Ovary (tissue), 9 donors: ENCODE measurements around the gene PLEKHG4B. TPM values are rescaled to one million over a fixed set of nuclear protein-coding genes. Genes with fewer than 3 reads are reported as not detected.

ENCODE experiments used
- DNase-seq, 5 donors: peaks; one replicate each; pipeline ENCODE4 v3.0.0-alpha.2; 2019 to 2020
- H3K27ac ChIP-seq, 2 donors: fragments of 200-600 bp; one replicate each; pipeline versions ENCODE4 v1.5.1 to v1.8.0; 2019 to 2022
- H3K27me3 ChIP-seq: fragments of 200-600 bp; one replicate; pipeline ENCODE4 v1.8.0; 2022
- H3K36me3 ChIP-seq: fragments of 200-600 bp; sonication (generic); one replicate; pipeline ENCODE4 v1.5.1; 2019
- H3K4me1 ChIP-seq: one replicate; pipeline ENCODE4 v1.8.1; 2013; ENCODE audit warnings: mild to moderate bottlenecking, moderate library complexity; ENCODE audit not compliant: insufficient read depth
- H3K4me3 ChIP-seq: fragments of 200-600 bp; sonication (generic); one replicate; pipeline ENCODE4 v1.5.1; 2017
- H3K9me3 ChIP-seq, 2 donors: fragments of 200-600 bp in 1 of 2; sonication (generic) in 1 of 2; one replicate each; pipeline versions ENCODE4 v1.5.1 to v1.8.1; 2013 to 2019; ENCODE audit warnings: mild to moderate bottlenecking in 1 of 2, moderate library complexity in 1 of 2
- EP300 ChIP-seq: sonication (generic); formaldehyde crosslinking; IDR thresholded peaks from one replicate; pipeline ENCODE4 v1.6.1; 2017; ENCODE audit warnings: antibody characterized with exemption
- POLR2A ChIP-seq: fragments of 450-650 bp; IDR thresholded peaks from one replicate; pipeline ENCODE4 v1.6.1; 2017; ENCODE audit warnings: antibody characterized with exemption, mild to moderate bottlenecking, moderate library complexity
- WGBS, 3 donors: extraction: QIAGEN DNeasy Blood & Tissue Kit in 1 of 3; methylation state at CpG; one replicate each; pipeline versions ENCODE4 v1.1.5 to v1.1.7; 2013 to 2017; 5-methylcytosine and 5-hydroxymethylcytosine counted together
- intact Hi-C, 4 donors: fragments of 100-400 bp; cut with DNase I; formaldehyde crosslinking; loops; one replicate each; pipeline versions ENCODE4 v1.11.0 to v1.15.1; 2022 to 2023
- polyA plus RNA-seq, 2 donors: library from polyadenylated mRNA; stranded (reverse); fragments of 200-250 nt in 1 of 2; fragments of 350-450 nt in 1 of 2; fragmentation: Illumina TruSeq in 1 of 2; extraction: RNeasy Lipid Tissue Mini Kit (QIAGEN cat#74804) in 1 of 2; gene quantifications; one replicate each; pipeline ENCODE4 v1.2.3, GENCODE V29; 2013 to 2014
- total RNA-seq, 7 donors: library from RNA; depleted of rRNA in 2 of 7; stranded (reverse); fragments of >200 nt in 2 of 7; fragmentation: NEBNext Ultra II Directional in 3 of 7; extraction: Animal tissue kit (Norgen Biotek cat#: 25700) in 3 of 7; gene quantifications; one replicate each; pipeline versions ENCODE4 v1.1.0 to v1.2.4, GENCODE V29; 2016 to 2023
- TF ChIP-seq, protein P1 (sequence below), 3 donors: fragments of 450-650 bp in 2 of 3; fragments of 200-600 bp in 1 of 3; IDR thresholded peaks; one replicate each; pipeline versions ENCODE4 v1.5.1 to v1.8.0; 2016 to 2022; ENCODE audit warnings: antibody characterized with exemption in 3 of 3, mild to moderate bottlenecking in 1 of 3
- donor health status: DM: no; HTN: no; CAD: no; lungs with moderate emphysema.
- donor health status: DM: no; HTN: no; CAD: no.
- donor health status: Bipolar disorder and iron deficiency.
- donor health status: DM: yes; HTN: yes; CAD: no.
- donor health status: DM: no; HTN: no; CAD: no.
- donor health status: DM: yes; HTN: yes; CAD: no.

Gene PLEKHG4B
- total and polyA plus RNA-seq, 9 donors, result 0.47 to 4.0 (median 1.8) TPM

DNA sequence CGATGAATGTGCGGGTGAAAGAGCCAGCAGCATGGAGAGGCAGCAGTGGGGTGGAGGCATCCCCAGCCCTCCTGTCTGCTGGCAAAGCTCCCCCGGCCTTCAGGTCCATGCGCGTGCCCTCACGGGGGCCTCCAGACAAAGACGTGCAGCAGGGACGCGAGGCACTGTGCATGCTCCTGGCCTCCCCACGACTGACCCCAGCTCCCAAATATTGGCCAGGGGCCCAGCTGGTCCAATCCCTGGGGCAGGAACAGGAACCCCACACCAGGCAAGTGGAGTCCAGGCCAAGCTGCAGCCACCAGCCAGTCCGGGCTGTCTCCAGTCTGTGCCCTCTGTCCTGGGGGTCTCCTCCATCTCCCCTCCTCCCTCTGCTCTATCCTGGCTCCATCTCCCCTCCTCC, 65.8 kb downstream of the PLEKHG4B start:
- no peaks in the 10 kb centered on the region for H3K27me3 ChIP-seq
- no peak overlapping the region for H3K27ac ChIP-seq
- no peaks in the 10 kb centered on the region for H3K36me3 ChIP-seq
- peaks cover 2% of the 10 kb centered on the region for H3K4me1 ChIP-seq
- intact Hi-C loops, result no loop called here
- no peaks in the 10 kb centered on the region for H3K9me3 ChIP-seq
- WGBS, 3 donors, result 84 to 89% (median 84%) methylated on average over 10 to 11 of the region's 11 CpGs
- TF ChIP-seq POLR2A, result no peak
- TF ChIP-seq, protein P1, sequence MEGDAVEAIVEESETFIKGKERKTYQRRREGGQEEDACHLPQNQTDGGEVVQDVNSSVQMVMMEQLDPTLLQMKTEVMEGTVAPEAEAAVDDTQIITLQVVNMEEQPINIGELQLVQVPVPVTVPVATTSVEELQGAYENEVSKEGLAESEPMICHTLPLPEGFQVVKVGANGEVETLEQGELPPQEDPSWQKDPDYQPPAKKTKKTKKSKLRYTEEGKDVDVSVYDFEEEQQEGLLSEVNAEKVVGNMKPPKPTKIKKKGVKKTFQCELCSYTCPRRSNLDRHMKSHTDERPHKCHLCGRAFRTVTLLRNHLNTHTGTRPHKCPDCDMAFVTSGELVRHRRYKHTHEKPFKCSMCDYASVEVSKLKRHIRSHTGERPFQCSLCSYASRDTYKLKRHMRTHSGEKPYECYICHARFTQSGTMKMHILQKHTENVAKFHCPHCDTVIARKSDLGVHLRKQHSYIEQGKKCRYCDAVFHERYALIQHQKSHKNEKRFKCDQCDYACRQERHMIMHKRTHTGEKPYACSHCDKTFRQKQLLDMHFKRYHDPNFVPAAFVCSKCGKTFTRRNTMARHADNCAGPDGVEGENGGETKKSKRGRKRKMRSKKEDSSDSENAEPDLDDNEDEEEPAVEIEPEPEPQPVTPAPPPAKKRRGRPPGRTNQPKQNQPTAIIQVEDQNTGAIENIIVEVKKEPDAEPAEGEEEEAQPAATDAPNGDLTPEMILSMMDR (IDR thresholded peaks at IDR 0.05), result no peak
- no peak for TF ChIP-seq EP300
- peak in 1 of 5 donors; percentile 7 for DNase-seq
- no peak overlapping the region for H3K4me3 ChIP-seq

DNA sequence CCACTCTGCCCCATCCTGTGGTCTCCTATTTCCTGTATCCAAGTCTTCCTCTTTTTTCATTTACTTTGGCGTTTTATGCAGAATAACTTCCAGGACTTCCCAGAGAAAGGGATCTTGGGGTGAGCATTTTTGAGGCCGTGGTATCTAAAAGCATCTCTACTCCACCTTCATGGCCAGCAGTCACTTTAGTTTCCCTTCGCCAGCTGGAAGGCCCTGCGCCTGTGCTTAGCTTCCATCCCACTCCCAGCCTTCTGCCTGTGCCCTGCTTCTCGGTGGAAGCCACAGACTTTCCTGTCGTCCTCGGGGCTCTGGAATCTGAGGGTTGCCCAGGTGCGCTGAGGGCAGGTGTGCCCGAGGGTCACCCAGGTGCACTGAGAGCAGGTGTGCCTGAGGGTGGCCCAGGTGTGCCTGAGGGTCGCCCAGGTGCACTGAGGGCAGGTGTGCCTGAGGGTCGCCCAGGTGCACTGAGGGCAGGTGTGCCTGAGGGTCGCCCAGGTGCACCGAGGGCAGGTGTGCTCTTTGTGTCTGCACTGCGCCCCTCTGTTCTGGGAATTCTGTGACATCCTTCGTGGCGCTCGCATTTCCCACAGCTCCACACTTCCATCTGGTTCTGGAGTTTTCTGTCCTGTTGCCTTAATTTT, 67.0 kb downstream of the PLEKHG4B start:
- TF ChIP-seq, protein P1 (IDR thresholded peaks at IDR 0.05), result no peak
- no peak for TF ChIP-seq EP300
- no peak for TF ChIP-seq POLR2A
- intact Hi-C loops, result no loop called here
- WGBS, 3 donors, result 85 to 90% (median 89%) methylated on average over 14 to 17 of the region's 17 CpGs
- Histone ChIP-seq H3K4me1 (no peaks in the 10 kb centered on the region), H3K4me3 (no peak overlapping the region), H3K36me3 (no peaks in the 10 kb centered on the region), H3K27ac (no peak overlapping the region), H3K27me3 (no peaks in the 10 kb centered on the region), H3K9me3 (no peaks in the 10 kb centered on the region)
- no peak for DNase-seq

DNA sequence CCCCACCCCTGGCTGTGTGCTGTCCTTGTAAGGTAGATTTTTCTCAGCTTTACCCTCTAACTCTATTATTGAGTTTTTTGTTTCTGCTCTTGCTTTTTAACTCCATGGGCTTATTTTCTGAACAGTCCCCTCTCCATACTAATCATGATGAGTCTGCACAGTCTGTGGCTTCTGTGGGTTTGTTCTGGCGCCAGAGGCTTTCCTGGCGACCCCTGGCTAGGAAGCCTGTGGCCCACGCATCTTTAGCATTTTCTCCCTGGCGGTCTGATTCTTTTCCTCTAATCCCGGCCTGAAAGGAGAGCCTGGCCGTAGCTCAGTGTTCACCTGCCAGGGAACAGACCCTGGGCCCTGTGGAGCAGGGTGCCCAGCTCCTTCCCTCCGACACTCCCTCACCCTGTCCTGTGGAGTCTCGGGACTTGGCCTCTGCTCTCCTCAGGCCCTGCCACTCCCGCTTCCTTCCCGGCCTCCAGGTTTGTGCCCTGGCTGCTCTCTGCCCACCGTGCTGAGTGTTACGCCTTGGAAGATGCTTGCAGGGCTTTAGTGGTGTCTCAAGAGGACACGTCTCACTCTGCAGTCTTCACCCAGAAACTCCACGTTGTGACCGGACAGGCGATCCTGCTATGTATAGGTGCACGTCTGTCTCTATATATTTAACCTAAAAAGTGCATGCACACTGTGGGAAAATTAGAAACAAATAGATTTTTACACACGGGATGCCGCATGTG, 67.6 kb downstream of the PLEKHG4B start:
- Histone ChIP-seq H3K36me3 (no peaks in the 10 kb centered on the region), H3K27me3 (no peaks in the 10 kb centered on the region), H3K27ac (no peak overlapping the region), H3K4me3 (no peak overlapping the region), H3K9me3 (no peaks in the 10 kb centered on the region), H3K4me1 (no peaks in the 10 kb centered on the region)
- TF ChIP-seq, protein P1 (IDR thresholded peaks at IDR 0.05), result no peak
- TF ChIP-seq POLR2A (no peak), EP300 (no peak)
- WGBS, 3 donors, result 73 to 79% (median 73%) methylated on average over 19 of the region's 19 CpGs
- DNase-seq, result no peak
- intact Hi-C loops, result no loop called here

DNA sequence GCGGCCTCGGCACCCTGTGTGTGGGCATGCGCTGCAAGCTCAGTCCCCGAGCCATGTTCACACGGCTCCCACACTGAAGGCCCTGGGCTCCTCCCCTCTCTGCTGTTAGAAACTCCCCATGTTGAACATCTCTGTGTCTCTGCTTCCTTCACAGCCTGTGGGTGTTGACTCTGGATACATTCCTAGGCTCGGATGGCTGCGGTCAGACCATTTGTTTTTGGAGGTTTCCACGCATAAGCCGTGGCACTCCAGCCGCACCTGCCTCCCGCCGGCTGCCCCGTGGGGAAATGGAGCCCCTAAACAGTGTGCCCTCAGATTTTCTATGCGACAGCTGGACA, 68.2 kb downstream of the PLEKHG4B start:
- no peaks in the 10 kb centered on the region for H3K9me3 ChIP-seq
- peak in 1 of 5 donors; percentile 4 for DNase-seq
- TF ChIP-seq EP300 (no peak), POLR2A (no peak)
- TF ChIP-seq, protein P1 (IDR thresholded peaks at IDR 0.05), result no peak
- H3K4me1 ChIP-seq, result no peaks in the 10 kb centered on the region
- H3K36me3 ChIP-seq, result no peaks in the 10 kb centered on the region
- no peak overlapping the region for H3K27ac ChIP-seq
- no peaks in the 10 kb centered on the region for H3K27me3 ChIP-seq
- WGBS, 3 donors, result 61 to 81% (median 79%) methylated on average over 14 of the region's 14 CpGs
- no peak overlapping the region for H3K4me3 ChIP-seq
- intact Hi-C loops, result no loop called here
